Activated CD4-positive, alpha-beta T cell treated with anti-CD3 and anti-CD28 coated beads, Interleukin-2, amount 10 ng/mL, durations not matched to agents 24 days and 14 days (primary cell): Measurements from ENCODE around the gene AHNAK2. TPM values are rescaled to one million over a fixed set of nuclear protein-coding genes. Genes with fewer than 3 reads are reported as not detected.

Experiments
- DNase-seq: peaks from one replicate; pipeline ENCODE4 v3.0.0; 2022
- H3K27ac Mint-ChIP-seq: one replicate; pipeline ENCODE4 v1.8.0; 2022; ENCODE audit warnings: mild to moderate bottlenecking, mixed read lengths
- H3K27me3 Mint-ChIP-seq: one replicate; pipeline ENCODE4 v1.8.0; 2022; ENCODE audit warnings: mixed read lengths
- H3K36me3 Mint-ChIP-seq: one replicate; pipeline ENCODE4 v1.8.0; 2022; ENCODE audit warnings: low read depth, mild to moderate bottlenecking, mixed read lengths
- H3K4me1 Mint-ChIP-seq: one replicate; pipeline ENCODE4 v1.8.0; 2021; ENCODE audit warnings: mixed read lengths
- H3K4me3 Mint-ChIP-seq: one replicate; pipeline ENCODE4 v1.8.0; 2022; ENCODE audit warnings: mild to moderate bottlenecking, moderate library complexity, mixed read lengths
- H3K9me3 Mint-ChIP-seq: one replicate; pipeline ENCODE4 v1.8.0; 2021; ENCODE audit warnings: mixed read lengths
- intact Hi-C: fragments of 100-400 bp; cut with micrococcal nuclease; formaldehyde crosslinking; loops from one replicate; pipeline ENCODE4 v1.15.1; 2023
- total RNA-seq: library from RNA; stranded (reverse); gene quantifications from 2 replicates; pipeline ENCODE4 v1.2.3, GENCODE V29; 2022

Gene AHNAK2
- total RNA-seq, 1 donor from 2014 or later: 0.02 TPM

DNA sequence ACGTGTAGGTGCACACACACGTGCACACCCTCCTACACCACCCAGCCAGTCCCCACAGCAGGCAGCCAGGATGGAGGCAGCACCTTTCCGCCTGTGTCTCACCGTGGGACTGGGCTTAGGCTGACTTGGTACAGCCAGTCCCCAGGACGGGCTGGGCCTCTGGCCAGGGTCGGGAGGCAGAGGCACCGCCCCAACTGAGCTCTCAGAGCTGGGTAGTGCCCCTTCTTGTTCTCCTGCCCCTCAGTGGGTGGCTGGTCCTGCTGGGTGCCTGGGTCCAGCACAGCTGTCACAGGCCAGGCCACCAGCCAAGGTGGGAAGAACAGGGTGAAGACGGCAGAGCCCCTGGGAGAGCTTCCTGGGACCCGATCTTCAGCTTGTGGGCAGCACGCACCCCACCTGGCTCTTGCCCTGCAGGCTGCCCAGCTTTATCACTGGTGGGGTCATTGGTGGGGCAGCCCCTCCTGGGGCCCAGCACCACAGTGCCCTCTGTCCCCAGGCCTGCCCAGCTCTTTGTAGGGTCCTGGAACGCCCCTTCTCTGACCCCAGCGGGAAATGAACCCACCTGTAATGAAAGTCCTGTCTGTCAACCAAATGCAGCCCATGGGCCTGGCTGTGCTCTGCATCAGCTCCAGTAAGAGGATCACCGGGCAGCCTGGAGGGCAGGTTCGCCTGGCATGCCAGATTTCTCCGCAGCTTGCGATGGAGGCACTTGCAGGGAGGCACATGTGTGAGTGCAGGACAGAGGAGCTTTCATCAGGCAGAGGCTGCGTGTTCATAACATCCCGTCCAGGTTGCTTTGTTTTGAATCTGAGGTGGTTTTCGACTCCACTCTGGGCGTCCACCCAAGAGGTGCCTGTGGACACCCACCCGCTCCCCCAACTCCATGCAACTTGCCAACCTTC lies 28.0 kb upstream of the AHNAK2 start:
- H3K9me3 Mint-ChIP-seq: no peaks in the 10 kb centered on the region
- H3K27me3 Mint-ChIP-seq: no peaks in the 10 kb centered on the region
- peaks cover 17% of the 10 kb centered on the region for H3K36me3 Mint-ChIP-seq
- peaks cover 4% of the 10 kb centered on the region for H3K4me1 Mint-ChIP-seq
- intact Hi-C loops: no loop called here
- no peak overlapping the region for H3K4me3 Mint-ChIP-seq
- DNase-seq: no peak
- no peak overlapping the region for H3K27ac Mint-ChIP-seq

- Mint-ChIP-seq H3K9me3 (no peaks in the 10 kb centered on the region), H3K27ac (no peak overlapping the region), H3K4me1 (peaks cover 4% of the 10 kb centered on the region), H3K36me3 (peaks cover 20% of the 10 kb centered on the region), H3K4me3 (no peak overlapping the region), H3K27me3 (no peaks in the 10 kb centered on the region)
- intact Hi-C loops: no loop called here
- no peak for DNase-seq
Observed at GRCh38 chr14:105005329-105005928, 27.3 kb upstream of the AHNAK2 start.

GRCh38 chr14:104999361-104999760 lies 21.2 kb upstream of the AHNAK2 start:
- Mint-ChIP-seq H3K9me3 (no peaks in the 10 kb centered on the region), H3K4me3 (no peak overlapping the region), H3K27me3 (no peaks in the 10 kb centered on the region), H3K27ac (no peak overlapping the region), H3K36me3 (peaks cover 9% of the 10 kb centered on the region), H3K4me1 (peaks cover 2% of the 10 kb centered on the region)
- intact Hi-C loops: no loop called here
- no peak for DNase-seq

GRCh38 chr14:104998801-104999200 lies 20.6 kb upstream of the AHNAK2 start:
- Mint-ChIP-seq H3K4me3 (no peak overlapping the region), H3K4me1 (no peaks in the 10 kb centered on the region), H3K36me3 (peaks cover 9% of the 10 kb centered on the region), H3K27me3 (no peaks in the 10 kb centered on the region), H3K9me3 (no peaks in the 10 kb centered on the region), H3K27ac (no peak overlapping the region)
- intact Hi-C loops: no loop called here
- no peak for DNase-seq

- Mint-ChIP-seq H3K4me3 (no peak overlapping the region), H3K4me1 (no peaks in the 10 kb centered on the region), H3K9me3 (no peaks in the 10 kb centered on the region), H3K27ac (no peak overlapping the region), H3K27me3 (no peaks in the 10 kb centered on the region), H3K36me3 (peaks cover 13% of the 10 kb centered on the region)
- DNase-seq: no peak
- intact Hi-C loops: no loop called here
Observed at GRCh38 chr14:104996483-104996882, 18.3 kb upstream of the AHNAK2 start.

DNA sequence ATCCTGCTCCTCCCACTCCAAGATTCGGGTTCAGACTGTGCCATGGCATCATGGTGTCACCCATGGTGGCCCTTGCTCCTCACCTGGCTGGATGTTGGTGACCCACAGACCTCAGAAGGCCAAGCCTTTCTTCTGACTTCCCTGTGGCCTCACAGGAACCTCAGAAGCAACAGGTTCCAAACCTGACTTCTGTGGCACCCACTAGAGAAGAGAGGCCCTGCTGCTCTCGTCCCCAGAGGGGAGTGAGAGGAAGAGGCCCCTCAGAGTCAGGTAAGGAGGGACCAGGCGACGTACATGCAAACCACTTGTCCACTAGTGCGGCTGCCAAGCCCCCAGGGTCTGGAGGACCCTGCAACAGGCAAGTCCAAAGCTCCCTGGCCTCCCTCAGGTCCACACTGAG lies 17.9 kb upstream of the AHNAK2 start:
- peaks cover 13% of the 10 kb centered on the region for H3K36me3 Mint-ChIP-seq
- DNase-seq: no peak
- intact Hi-C loops: no loop called here
- H3K27me3 Mint-ChIP-seq: no peaks in the 10 kb centered on the region
- no peak overlapping the region for H3K4me3 Mint-ChIP-seq
- H3K27ac Mint-ChIP-seq: no peak overlapping the region
- no peaks in the 10 kb centered on the region for H3K4me1 Mint-ChIP-seq
- H3K9me3 Mint-ChIP-seq: no peaks in the 10 kb centered on the region

DNA sequence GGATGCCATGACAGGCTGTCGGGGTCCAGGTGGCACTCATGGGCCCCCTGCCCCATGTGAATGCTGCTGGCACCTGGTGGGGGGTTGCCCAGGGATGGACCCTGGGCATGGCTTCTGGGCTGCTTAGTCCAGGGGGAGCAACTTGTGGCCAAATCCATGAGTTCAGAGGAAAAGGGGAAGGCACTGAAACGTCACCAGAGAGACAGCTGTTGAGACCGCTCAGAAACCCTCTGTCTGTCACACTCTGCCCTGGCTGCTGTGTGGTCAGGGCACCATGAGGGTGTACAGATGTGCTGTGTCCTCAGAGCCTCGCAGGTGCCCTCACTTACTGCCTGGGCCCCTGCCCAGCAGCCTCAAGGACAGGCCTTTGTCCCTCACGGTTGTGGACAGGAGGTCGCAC lies 16.8 kb upstream of the AHNAK2 start:
- no peaks in the 10 kb centered on the region for H3K27me3 Mint-ChIP-seq
- intact Hi-C loops: no loop called here
- H3K27ac Mint-ChIP-seq: no peak overlapping the region
- no peak for DNase-seq
- no peak overlapping the region for H3K4me3 Mint-ChIP-seq
- H3K4me1 Mint-ChIP-seq: no peaks in the 10 kb centered on the region
- no peaks in the 10 kb centered on the region for H3K9me3 Mint-ChIP-seq
- H3K36me3 Mint-ChIP-seq: peaks cover 10% of the 10 kb centered on the region

- DNase-seq: no peak
- no peak overlapping the region for H3K27ac Mint-ChIP-seq
- intact Hi-C loops: no loop called here
- no peaks in the 10 kb centered on the region for H3K27me3 Mint-ChIP-seq
- no peaks in the 10 kb centered on the region for H3K4me1 Mint-ChIP-seq
- peaks cover 6% of the 10 kb centered on the region for H3K36me3 Mint-ChIP-seq
- H3K9me3 Mint-ChIP-seq: no peaks in the 10 kb centered on the region
- no peak overlapping the region for H3K4me3 Mint-ChIP-seq
Observed at GRCh38 chr14:104993808-104994591, 15.8 kb upstream of the AHNAK2 start.

DNA sequence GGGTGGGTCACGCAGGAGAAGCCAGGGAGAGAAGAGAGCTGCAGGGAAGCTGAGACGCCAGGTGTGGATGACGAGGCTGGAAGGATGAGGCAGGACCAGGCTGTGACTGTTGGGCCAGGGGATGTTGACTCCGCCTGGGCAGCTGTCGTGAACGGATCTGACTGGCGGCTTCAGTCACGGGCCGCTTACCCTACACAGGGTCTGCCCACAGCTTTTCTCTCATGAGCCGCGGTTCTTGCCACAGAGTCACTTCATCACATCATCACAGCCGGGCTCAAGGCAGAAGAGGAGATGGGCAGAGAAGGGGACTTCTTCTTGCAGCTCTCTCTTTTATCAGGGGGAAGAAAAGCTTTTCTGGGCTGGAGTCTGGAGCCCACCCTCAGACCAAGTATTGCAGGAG lies 15.1 kb upstream of the AHNAK2 start:
- peaks cover 6% of the 10 kb centered on the region for H3K36me3 Mint-ChIP-seq
- no peak overlapping the region for H3K4me3 Mint-ChIP-seq
- intact Hi-C loops: no loop called here
- no peak overlapping the region for H3K27ac Mint-ChIP-seq
- H3K9me3 Mint-ChIP-seq: no peaks in the 10 kb centered on the region
- H3K27me3 Mint-ChIP-seq: no peaks in the 10 kb centered on the region
- no peak for DNase-seq
- H3K4me1 Mint-ChIP-seq: no peaks in the 10 kb centered on the region

- Mint-ChIP-seq H3K27me3 (no peaks in the 10 kb centered on the region), H3K27ac (peak overlapping the region; percentile 4), H3K4me1 (no peaks in the 10 kb centered on the region), H3K4me3 (no peak overlapping the region), H3K36me3 (peaks cover 6% of the 10 kb centered on the region), H3K9me3 (no peaks in the 10 kb centered on the region)
- intact Hi-C loops: no loop called here
- no peak for DNase-seq
Observed at GRCh38 chr14:104992501-104992900, 14.3 kb upstream of the AHNAK2 start.

DNA sequence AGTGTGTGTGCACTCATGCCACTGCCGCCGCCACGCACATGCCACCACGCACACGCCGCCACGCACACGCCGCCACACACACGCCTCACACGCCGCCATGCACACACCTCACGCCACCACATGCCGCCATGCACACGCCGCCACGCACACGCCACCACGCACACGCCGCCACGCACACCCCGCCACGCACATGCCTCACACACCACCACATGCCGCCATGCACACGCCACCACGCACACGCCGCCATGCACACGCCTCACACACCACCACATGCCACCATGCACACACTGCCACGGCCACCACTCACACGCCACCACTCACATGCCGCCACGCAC lies 13.7 kb upstream of the AHNAK2 start:
- DNase-seq: no peak
- Mint-ChIP-seq H3K27me3 (peaks cover 3% of the 10 kb centered on the region), H3K27ac (no peak overlapping the region), H3K9me3 (no peaks in the 10 kb centered on the region), H3K4me3 (no peak overlapping the region), H3K36me3 (peaks cover 8% of the 10 kb centered on the region), H3K4me1 (peaks cover 3% of the 10 kb centered on the region)
- intact Hi-C loops: no loop called here

DNA sequence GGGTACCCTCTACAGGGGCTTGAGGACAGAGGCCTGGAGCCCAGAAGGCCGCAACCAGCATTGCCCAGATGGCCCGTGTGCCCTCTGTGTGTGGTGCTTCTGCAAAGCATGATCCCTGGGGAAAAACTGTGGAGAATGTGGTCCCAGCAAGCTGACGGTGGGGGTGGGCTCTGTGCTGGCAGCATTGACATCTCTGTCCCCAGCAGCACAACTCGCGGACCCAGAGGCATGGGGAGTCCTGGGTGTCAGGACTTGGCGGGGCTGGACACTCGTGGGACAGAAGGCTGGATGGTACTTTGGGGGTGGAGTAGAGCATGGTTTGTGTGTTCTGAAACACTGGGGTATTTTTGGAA lies 11.8 kb upstream of the AHNAK2 start:
- Mint-ChIP-seq H3K36me3 (peaks cover 7% of the 10 kb centered on the region), H3K4me3 (no peak overlapping the region), H3K9me3 (no peaks in the 10 kb centered on the region), H3K4me1 (peaks cover 3% of the 10 kb centered on the region), H3K27me3 (peaks cover 3% of the 10 kb centered on the region), H3K27ac (no peak overlapping the region)
- no peak for DNase-seq
- intact Hi-C loops: loop anchor here (5.0 kb wide), 1 partner anchor 427 kb away; the partner anchor contains the start of gene MTA1

DNA sequence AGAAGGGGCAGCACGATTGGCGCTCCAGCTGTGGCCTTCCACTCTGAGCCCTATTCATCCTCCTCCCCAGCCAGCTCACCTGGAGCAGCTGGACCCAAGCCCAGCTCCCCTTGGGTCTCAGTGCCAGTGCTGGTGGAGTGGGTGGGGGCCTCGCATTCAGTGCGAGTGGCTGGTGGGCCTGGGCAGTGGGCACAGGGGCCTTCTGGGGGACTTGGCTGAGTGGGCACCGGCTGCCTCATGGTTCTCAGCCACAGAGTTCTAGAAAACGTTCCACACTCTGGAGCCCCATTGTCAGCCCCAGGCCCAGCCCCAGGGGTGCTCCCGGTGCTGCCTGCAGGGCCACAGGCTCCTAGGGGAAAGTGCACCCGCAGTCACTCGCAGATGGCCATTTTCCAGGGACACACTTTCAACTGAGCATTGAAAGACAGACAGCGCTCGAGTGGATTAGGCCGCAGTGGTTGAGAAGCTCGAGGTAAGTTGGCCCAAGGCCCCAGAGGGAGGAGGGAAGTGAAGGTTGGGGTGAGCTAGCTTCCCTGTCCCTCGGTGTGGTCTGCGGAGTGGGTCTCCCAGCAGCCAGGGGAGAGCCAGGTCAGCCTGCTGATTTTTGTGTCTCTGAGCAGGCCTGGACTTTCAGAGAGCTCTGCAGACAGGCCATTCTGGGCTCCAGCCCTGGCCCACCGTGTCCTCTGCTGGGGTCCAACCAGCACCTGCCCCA lies 11.2 kb upstream of the AHNAK2 start:
- peaks cover 7% of the 10 kb centered on the region for H3K36me3 Mint-ChIP-seq
- peaks cover 3% of the 10 kb centered on the region for H3K27me3 Mint-ChIP-seq
- H3K27ac Mint-ChIP-seq: no peak overlapping the region
- H3K9me3 Mint-ChIP-seq: no peaks in the 10 kb centered on the region
- peaks cover 4% of the 10 kb centered on the region for H3K4me1 Mint-ChIP-seq
- no peak for DNase-seq
- no peak overlapping the region for H3K4me3 Mint-ChIP-seq
- intact Hi-C loops: loop anchor here (5.0 kb wide), 1 partner anchor 428 kb away; the partner anchor contains the start of gene MTA1
